ENCODE results near the gene MAGI1.

Gene MAGI1

DNA sequence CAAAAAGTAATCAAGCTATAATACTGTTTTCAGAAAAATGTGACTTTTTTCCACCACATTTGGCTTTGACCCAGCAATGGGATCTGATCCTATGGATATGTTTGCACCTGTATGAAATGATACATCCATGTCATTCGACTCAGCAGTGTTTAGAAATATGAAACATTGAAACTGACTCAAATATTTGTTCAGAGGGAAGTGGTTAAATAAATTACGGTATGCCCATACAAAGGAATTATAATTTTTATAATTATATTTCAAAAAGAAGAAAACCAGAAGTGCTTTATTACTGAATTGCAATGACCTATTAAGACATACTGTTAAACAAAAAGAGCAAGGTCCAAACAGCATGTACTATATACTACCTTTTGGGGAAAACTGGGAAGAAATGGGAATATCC is 546.5 kb downstream of the MAGI1 start:
- DNase-seq, result no peak

GRCh38 chr3:65490114-65490513 is 548.6 kb downstream of the MAGI1 start:
- DNase-seq, result no peak

DNA sequence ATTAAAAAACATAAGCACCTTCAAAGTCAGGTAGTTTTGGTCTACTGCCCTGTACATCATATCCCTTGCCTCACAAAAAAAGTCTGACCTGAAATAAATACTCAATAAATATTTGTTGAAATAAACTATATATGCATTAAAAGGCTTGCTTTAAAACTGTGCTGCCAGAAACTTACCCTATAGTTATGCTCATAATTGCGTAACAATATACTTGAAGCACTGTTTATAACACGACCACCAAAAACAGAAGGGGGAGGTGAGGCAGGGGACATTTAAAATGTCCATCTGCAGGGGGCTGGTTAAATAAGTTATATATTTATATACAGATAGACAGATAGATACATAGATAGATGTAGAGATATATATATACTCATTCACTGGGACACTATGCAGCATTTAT is 549.5 kb downstream of the MAGI1 start:
- DNase-seq, result no peak

DNA sequence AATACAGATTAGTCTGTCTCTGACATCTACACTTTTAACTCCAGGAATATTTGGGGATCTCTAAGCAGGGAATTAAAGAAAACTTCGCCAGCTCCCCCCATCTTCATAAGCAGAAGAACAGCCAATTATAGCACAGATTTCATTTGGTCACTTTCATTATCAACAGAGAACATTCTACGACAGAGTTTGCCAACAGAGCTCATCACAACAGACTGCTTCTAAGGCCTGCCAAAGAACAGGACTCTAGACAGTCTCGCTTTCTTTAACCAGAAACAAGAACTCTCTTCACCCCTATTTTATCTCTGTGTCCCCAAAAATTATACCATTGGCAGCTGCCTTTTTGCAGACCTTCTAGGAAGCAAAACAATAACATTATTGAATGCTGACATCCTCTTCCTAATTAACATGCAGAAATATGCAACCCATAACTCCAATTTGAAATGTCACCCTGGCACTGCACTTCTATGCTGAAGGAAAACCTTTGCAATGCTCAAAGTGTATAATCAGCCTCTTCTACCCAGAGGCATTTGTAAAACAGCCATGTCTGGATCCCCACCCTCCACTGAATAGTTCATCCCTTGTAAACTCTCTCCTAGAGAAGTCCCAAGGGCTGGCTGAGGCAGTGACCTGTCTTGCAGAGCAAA is 552.8 kb downstream of the MAGI1 start:
- DNase-seq, result no peak

DNA sequence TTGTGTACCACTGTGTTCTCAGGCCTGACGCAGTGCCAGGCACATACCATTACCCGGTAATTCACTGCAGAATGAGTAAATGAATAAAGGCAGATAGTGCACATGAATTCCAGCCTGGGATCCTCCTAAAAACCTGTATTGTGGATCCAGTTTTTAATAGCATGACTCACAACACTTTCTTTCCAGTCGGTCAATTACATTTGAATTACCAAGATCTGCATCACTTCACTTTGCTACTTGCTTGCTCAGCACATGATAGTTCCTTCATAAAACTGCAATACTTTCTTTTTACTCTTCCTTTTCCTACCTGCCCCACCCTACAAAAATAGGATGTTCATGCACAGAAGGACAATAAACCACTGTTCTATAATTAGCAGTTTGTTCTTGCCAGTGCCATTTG is 553.8 kb downstream of the MAGI1 start:
- DNase-seq, result no peak

GRCh38 chr3:65483480-65483879 is 555.2 kb downstream of the MAGI1 start:
- DNase-seq, result no peak

DNA sequence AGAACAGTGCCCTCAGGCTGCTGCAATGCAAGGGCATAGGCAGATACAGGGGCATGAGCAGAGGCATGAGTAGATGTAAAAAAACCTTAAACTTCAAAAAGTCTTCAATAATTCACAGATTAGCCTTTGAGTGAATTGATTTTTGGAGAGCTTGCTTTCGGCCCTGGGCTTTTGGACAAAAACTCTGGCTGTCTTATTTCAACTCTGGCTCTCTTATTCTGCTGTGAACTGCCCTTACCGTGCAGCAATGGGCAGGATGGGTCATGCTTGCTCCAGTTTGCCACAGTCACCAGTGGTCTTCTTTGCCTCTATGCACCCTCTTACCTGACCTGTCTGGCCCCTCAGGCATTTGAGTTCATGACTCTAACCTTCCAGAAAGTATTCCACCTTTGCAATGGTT is 555.7 kb downstream of the MAGI1 start:
- DNase-seq, result no peak

DNA sequence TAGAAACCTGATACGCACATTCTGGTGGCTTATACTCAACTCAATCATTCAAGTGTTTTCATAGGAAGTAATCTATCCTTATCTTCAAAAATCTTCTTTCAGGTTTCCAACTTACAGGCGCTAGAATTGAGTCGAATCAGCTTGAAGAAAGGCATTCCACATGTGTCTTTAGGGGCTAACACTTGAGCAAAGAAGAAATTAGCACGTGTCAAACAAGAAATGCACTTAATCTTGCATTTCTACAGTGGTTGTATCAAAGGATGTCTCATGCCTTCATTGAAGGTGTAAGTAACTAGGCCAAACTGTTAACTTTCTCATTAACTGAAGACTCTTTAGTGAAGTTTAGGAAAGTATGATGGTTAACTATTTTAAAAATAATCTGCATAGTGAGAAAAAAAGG is 557.6 kb downstream of the MAGI1 start:
- DNase-seq, result no peak

- no peak for DNase-seq
Measured at GRCh38 chr3:65479990-65480389, 558.7 kb downstream of the MAGI1 start.

GRCh38 chr3:65478551-65479500 is 559.9 kb downstream of the MAGI1 start:
- DNase-seq, result no peak

- DNase-seq, result no peak
Measured at GRCh38 chr3:65473736-65474135, 565.0 kb downstream of the MAGI1 start.

GRCh38 chr3:65472501-65472900 is 566.2 kb downstream of the MAGI1 start:
- no peak for DNase-seq

GRCh38 chr3:65466300-65466988 is 572.3 kb downstream of the MAGI1 start:
- no peak for DNase-seq

GRCh38 chr3:65449841-65450428 is 588.8 kb downstream of the MAGI1 start:
- DNase-seq, result no peak

DNA sequence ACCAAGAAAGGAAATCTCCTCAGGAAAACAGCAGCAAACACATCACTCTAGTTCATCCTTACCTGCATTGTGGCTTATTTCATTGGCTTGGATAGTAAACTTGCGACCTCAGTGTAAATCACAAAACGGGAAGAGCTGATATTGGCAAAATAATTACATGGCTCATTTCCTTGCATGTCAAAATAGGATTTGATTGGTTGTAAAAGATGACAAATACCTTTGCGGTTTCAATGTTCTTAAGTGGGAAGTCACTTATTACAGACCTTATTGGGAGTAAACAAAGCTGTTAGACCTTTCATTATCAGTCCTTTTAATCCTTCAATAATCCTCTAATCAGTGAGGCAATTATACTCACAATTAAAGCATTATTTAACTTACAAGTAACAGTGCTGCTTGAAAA is 590.6 kb downstream of the MAGI1 start:
- DNase-seq, result no peak

DNA sequence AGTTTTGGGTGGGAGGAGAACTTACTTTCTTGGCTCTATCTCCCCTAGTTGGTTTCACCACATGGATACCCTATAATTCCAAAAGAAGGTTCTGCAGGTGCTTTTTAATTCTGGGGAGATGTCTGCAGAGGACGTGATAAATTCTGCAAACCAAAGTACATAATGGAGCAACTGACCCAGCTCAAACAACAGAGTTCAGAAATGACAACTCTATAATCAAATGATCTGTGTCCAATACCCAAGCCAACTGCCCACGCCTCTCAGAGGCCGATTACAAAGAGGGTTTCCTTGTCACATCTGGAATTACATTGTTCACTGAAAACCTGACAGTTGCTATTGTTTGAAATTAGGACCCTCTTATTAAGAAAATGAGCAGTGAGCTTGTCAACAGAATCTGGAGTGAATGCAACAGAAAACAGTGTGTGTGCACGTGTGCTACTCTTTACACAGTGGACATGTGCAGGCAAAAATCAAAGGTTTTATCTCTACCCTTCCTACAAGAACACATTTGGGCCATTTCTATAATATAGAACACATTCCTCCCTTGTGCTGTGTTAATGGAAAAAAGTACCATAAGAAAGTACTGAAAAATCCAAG is 593.0 kb downstream of the MAGI1 start:
- no peak for DNase-seq

DNA sequence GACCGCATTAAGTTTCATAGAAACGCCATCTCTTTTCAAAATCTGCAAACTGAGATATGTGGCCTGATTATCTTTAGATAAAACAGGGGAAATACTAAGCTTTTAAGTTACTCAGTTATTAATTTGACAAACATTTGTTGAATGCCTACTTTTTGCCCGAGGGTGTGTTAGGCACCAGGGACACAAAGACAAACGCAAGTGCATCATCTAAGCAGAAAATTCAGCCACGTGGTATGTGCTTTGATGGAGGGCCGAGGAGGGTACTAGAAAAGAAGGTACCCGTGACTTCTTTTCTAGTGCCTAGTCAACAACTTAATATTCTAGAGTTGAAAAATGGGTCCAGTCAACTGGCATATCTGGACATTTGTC is 594.3 kb downstream of the MAGI1 start:
- no peak for DNase-seq

- no peak for DNase-seq
Measured at GRCh38 chr3:65443739-65444446, 594.8 kb downstream of the MAGI1 start.

- no peak for DNase-seq
Measured at GRCh38 chr3:65439641-65440284, 599.0 kb downstream of the MAGI1 start.

GRCh38 chr3:65438612-65439011 is 600.1 kb downstream of the MAGI1 start:
- DNase-seq, result no peak

DNA sequence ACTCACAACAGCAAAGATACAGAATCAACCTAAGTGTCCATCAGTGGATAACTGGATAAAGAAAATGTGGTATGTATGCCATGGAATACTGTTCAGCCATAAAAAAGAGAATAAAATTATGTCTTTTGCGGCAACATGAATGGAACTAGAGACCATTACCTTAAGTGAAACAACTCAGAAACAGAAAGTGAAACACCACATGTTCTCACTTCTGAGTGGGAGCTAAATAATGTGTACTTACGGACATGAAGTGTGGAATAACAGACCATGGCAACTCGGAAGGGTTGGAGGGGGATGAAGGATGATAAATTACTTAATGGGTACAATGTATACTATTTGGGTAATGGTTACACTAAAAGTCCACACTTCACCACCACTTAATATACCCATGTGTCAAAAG is 600.6 kb downstream of the MAGI1 start:
- DNase-seq, result no peak

DNA sequence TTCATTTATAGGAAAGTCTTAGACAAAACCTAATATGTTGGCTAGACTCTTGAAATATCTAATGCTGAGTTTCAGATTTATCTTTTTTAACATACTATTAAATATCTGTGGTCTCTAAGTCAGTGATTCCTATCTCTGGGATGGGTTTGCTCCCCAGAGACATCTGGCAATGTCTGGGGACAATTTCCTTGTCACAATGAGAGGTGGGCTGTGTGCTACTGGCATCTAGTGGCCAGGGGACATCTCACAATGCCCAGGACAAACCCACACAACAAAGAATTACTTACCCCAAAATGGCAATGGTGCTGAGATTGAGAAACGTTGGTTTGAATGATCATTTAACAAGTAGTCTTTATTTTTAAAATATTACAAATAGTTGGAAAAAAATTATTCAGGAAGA is 602.1 kb downstream of the MAGI1 start:
- no peak for DNase-seq

Measured in NCI-H187 treated with DMSO at 0.1 percent for 48 hours (cell line).